ENCODE results near the gene KAT6B. TPM values are rescaled to one million over a fixed set of nuclear protein-coding genes. Genes with fewer than 3 reads are reported as not detected.

Gene KAT6B
- total and polyA plus RNA-seq, 4 donors = 5.0 to 161 (median 21.0) TPM

DNA sequence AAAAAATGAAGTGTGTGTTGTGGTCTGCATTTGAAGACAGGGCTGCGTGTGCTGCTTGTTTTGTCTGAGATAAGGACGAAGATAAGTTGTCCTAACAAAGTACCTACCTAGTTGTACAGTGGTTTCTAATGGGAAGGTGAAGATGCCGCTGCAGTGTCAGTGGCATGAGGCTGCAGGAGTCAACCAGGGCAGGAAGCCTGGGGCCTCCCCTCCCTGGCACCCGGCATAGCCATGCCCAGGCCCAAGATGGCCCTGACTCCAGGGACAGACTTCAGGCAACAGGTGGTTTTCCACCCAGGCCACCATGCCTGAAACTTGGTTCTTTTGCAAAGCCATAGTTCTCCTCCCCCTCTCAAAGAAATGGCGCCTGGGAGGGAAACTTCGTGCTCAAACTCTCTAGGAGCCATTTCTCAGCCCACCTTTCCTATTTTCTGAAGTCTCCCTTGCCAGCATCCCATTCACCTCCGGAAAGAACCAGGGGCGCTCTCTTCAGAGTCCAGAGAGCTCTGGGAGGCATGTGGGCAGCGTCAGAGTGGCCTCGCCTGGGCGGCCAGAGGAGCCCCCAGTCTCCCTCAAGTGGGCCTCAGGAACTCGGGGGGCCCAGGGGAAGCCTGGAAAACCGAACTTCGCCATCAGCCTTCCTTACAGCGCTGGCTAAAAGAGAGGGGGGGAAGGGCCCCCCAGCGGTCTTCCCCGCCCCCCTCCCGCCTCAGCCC lies 2.1 kb upstream of the KAT6B start:
- Histone ChIP-seq H3K4me3 (no peak overlapping the region), H3K27me3 (ENCODE audit: control insufficient read depth in 3 of 3, insufficient read depth in 3 of 3, low read length in 2 of 3) (no peaks in the 10 kb centered on the region), H3K36me3 (ENCODE audit: control insufficient read depth in 4 of 4, insufficient read depth in 4 of 4, low read length in 4 of 4) (no peaks in the 10 kb centered on the region), H3K9ac (ENCODE audit: insufficient read depth in 1 of 2, low read length in 2 of 2) (no peak overlapping the region), H3K9me3 (ENCODE audit: control insufficient read depth in 4 of 4, insufficient read depth in 3 of 4, low read length in 3 of 4) (no peaks in the 10 kb centered on the region), H3K27ac (ENCODE audit: low read depth in 1 of 2, low read length in 1 of 2) (peak overlapping the region in 1 of 2 donors; percentile 85), H3K4me1 (ENCODE audit: control insufficient read depth in 5 of 5, insufficient read depth in 5 of 5, low read length in 5 of 5) (peaks cover 2 to 30% (median 8%) of the 10 kb centered on the region in 5 donors)
- ATAC-seq (ENCODE audit: insufficient read depth, low FRiP score) (no peak), DNase-seq (peak in 2 of 3 donors; percentile 53 to 54)
- TF ChIP-seq, protein P1, sequence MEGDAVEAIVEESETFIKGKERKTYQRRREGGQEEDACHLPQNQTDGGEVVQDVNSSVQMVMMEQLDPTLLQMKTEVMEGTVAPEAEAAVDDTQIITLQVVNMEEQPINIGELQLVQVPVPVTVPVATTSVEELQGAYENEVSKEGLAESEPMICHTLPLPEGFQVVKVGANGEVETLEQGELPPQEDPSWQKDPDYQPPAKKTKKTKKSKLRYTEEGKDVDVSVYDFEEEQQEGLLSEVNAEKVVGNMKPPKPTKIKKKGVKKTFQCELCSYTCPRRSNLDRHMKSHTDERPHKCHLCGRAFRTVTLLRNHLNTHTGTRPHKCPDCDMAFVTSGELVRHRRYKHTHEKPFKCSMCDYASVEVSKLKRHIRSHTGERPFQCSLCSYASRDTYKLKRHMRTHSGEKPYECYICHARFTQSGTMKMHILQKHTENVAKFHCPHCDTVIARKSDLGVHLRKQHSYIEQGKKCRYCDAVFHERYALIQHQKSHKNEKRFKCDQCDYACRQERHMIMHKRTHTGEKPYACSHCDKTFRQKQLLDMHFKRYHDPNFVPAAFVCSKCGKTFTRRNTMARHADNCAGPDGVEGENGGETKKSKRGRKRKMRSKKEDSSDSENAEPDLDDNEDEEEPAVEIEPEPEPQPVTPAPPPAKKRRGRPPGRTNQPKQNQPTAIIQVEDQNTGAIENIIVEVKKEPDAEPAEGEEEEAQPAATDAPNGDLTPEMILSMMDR (IDR thresholded peaks at IDR 0.05; ENCODE audit: control extremely low read depth, extremely low read depth) = no peak
- 27 to 40% methylated on average over 14 to 18 of the region's 18 CpGs for WGBS, 2 donors

DNA sequence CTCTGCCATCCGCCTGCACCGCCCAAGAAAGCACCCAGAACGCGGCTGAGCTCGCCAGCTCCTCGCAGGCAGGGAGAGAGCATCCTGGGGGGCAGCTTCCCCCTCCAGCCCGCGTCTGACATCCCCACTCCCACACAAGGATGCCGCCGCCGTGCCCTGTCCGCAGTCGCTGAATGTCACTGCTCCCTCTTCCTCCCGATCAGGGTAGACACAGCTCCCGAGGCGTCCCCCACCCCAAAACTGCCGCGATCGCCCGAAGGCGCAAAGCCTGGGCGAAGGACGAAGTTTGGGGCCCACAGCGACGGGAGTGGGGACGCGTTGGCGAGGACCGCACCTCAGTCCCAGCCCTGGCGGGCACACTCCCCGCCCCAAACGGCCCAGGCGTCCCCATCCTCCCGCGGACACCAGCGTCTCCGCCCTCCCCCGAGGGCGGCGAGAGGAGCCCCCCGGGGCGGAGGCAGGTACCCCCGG lies 1.5 kb upstream of the KAT6B start:
- peaks cover 2 to 30% (median 8%) of the 10 kb centered on the region in 5 donors for H3K4me1 ChIP-seq (ENCODE audit: control insufficient read depth in 5 of 5, insufficient read depth in 5 of 5, low read length in 5 of 5)

DNA sequence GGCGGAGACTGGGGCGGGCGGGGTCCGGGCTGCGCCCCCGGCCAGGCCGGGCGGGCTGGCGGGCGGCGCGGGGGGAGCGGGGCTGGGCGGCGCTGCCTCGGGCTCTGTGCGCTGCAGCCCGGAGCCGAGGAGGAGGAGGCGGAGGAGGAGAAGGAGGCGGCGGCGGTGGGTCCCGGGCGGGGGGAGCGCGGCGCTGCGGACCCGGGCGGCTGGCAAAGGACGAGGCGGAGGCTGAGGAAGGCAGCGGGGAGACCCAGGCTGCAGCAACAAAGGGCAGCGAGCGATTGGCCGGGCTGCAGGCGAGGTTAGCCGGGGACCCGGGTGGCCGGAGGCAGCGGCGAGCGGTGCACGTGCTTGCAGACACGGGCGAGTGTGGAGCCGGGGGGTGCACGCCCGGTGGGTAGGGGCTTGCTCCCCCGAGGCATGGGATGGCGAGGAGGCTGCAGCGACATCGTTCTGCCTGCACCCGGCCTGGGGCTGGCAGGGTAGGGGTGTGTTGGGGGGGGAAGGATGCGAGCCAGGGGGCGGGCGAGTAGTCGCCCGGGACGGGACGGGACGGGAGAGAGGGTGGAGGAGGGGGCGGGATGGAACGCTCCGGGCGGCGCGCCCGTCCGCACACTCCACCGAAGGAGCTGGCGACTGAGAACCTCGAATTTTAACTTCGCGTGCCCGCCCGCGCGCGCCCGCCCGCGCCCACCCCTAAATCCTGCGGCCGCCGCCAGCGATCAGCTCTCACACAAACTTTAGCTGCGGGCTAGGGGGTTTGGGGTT lies 844 bp upstream of the KAT6B start:
- Histone ChIP-seq H3K9ac (ENCODE audit: insufficient read depth in 1 of 2, low read length in 2 of 2) (no peak overlapping the region), H3K27me3 (ENCODE audit: control insufficient read depth in 3 of 3, insufficient read depth in 3 of 3, low read length in 2 of 3) (no peaks in the 10 kb centered on the region), H3K27ac (ENCODE audit: low read depth in 1 of 2, low read length in 1 of 2) (peak overlapping the region; percentile 84 to 85), H3K9me3 (ENCODE audit: control insufficient read depth in 4 of 4, insufficient read depth in 3 of 4, low read length in 3 of 4) (no peaks in the 10 kb centered on the region), H3K4me3 (peak overlapping the region; percentile 92), H3K36me3 (ENCODE audit: control insufficient read depth in 4 of 4, insufficient read depth in 4 of 4, low read length in 4 of 4) (peaks cover 0 to 5% (median 0%) of the 10 kb centered on the region in 4 donors), H3K4me1 (ENCODE audit: control insufficient read depth in 5 of 5, insufficient read depth in 5 of 5, low read length in 5 of 5) (peaks cover 2 to 30% (median 8%) of the 10 kb centered on the region in 5 donors)
- TF ChIP-seq, protein P1 (IDR thresholded peaks at IDR 0.05; ENCODE audit: control extremely low read depth, extremely low read depth) = no peak
- 1% methylated on average over 55 to 89 of the region's 89 CpGs for WGBS, 2 donors
- ATAC-seq (ENCODE audit: insufficient read depth, low FRiP score) (peak; percentile 7), DNase-seq (peak; percentile 78 to 84 (median 81))

More for the DNA sequence above, 1.5 kb upstream of the KAT6B start:
- 1 to 2% methylated on average over 29 to 43 of the region's 43 CpGs for WGBS, 2 donors
- peak overlapping the region; percentile 69 to 85 for H3K27ac ChIP-seq (ENCODE audit: low read depth in 1 of 2, low read length in 1 of 2)
- DNase-seq (peak in 2 of 3 donors; percentile 68 to 69), ATAC-seq (ENCODE audit: insufficient read depth, low FRiP score) (no peak)
- H3K9ac ChIP-seq (ENCODE audit: insufficient read depth in 1 of 2, low read length in 2 of 2) = peak overlapping the region; percentile 39 to 73
- no peaks in the 10 kb centered on the region for H3K27me3 ChIP-seq (ENCODE audit: control insufficient read depth in 3 of 3, insufficient read depth in 3 of 3, low read length in 2 of 3)
- no peaks in the 10 kb centered on the region for H3K36me3 ChIP-seq (ENCODE audit: control insufficient read depth in 4 of 4, insufficient read depth in 4 of 4, low read length in 4 of 4)
- peak overlapping the region; percentile 92 for H3K4me3 ChIP-seq
- no peaks in the 10 kb centered on the region for H3K9me3 ChIP-seq (ENCODE audit: control insufficient read depth in 4 of 4, insufficient read depth in 3 of 4, low read length in 3 of 4)
- TF ChIP-seq, protein P1 (IDR thresholded peaks at IDR 0.05; ENCODE audit: control extremely low read depth, extremely low read depth) = no peak

Measured in lung (tissue), 12 donors.